Endothelial cell of umbilical vein (primary cell): ENCODE results near the gene PGF. TPM values are rescaled to one million over a fixed set of nuclear protein-coding genes. Genes with fewer than 3 reads are reported as not detected.

ENCODE experiments used
- BruUV-seq: library from RNA; stranded (reverse); fragments of 400-500 nt; replicated peaks from 2 replicates; lab custom pipeline; 2021; lab: Mats Ljungman, UMichigan
- CTCF ChIA-PET: fragments of 300-600, 350-600 bp; sonication (Branson Sonifier 250); formaldehyde crosslinking; loops from one replicate; lab custom pipeline; 2021; ENCODE audit warnings: antibody characterized with exemption, inconsistent platforms; lab: Charles Lee
- POLR2A ChIA-PET: fragments of 300-600, 350-600 bp; sonication (Branson Sonifier 250); formaldehyde crosslinking; loops from one replicate; lab custom pipeline; 2021; ENCODE audit warnings: antibody characterized with exemption, inconsistent platforms; lab: Charles Lee
- DNase-seq: peaks from one replicate; pipeline ENCODE4 v3.0.0-alpha.2; 2011; ENCODE audit warnings: low read depth, low spot score
- FAIRE-seq: peaks from 2 replicates; lab custom pipeline; 2011; peaks lifted over from hg19 to GRCh38; lab: Jason Lieb, UNC
- H2AFZ ChIP-seq: 2 replicates; pipeline ENCODE4 v1.6.0; 2012; ENCODE audit warnings: low read depth, low read length, control low read depth, inconsistent platforms
- H3K27ac ChIP-seq: 2 replicates; pipeline ENCODE4 v1.5.1; 2011; ENCODE audit warnings: low read depth, mild to moderate bottlenecking, control low read depth, low read length, moderate library complexity; ENCODE audit not compliant: insufficient read depth
- H3K27me3 ChIP-seq, 2 experiments: 2 replicates each; pipeline versions ENCODE4 v1.6.0 to v1.6.1; 2011; ENCODE audit warnings: low read length in 2 of 2, mixed read lengths in 1 of 2; ENCODE audit not compliant: control insufficient read depth in 2 of 2, insufficient read depth in 2 of 2
- H3K36me3 ChIP-seq, 2 experiments: 2 replicates in 1 of 2; 3 replicates in 1 of 2; pipeline ENCODE4 v1.5.1; 2011; ENCODE audit warnings: low read length in 2 of 2, mild to moderate bottlenecking in 1 of 2, moderate library complexity in 1 of 2; ENCODE audit not compliant: control insufficient read depth in 2 of 2, insufficient read depth in 2 of 2; ENCODE audit errors: extremely low read depth in 1 of 2
- H3K4me1 ChIP-seq: 3 replicates; pipeline ENCODE4 v1.5.1; 2011; ENCODE audit warnings: mild to moderate bottlenecking, low read length; ENCODE audit not compliant: control insufficient read depth, insufficient read depth; ENCODE audit errors: extremely low read depth
- H3K4me2 ChIP-seq: 2 replicates; pipeline ENCODE4 v1.6.1; 2011; ENCODE audit warnings: low read length, control low read depth, mixed read lengths; ENCODE audit not compliant: insufficient read depth
- H3K4me3 ChIP-seq, 3 experiments: fragments of 200-600 bp in 1 of 3; sonication (generic), shearing (Covaris generic) in 1 of 3; replicated peaks in 1 of 3; 2 replicates each; pipeline ENCODE4 v1.5.1; 2011 to 2016; ENCODE audit warnings: control low read depth in 3 of 3, low read length in 3 of 3, mild to moderate bottlenecking in 2 of 3, inconsistent platforms in 1 of 3, low read depth in 1 of 3, moderate library complexity in 1 of 3; ENCODE audit not compliant: insufficient read depth in 1 of 3
- H3K79me2 ChIP-seq: 2 replicates; pipeline ENCODE4 v1.6.0; 2012; ENCODE audit warnings: low read length, inconsistent platforms; ENCODE audit not compliant: control insufficient read depth, insufficient read depth
- H3K9ac ChIP-seq: replicated peaks from 2 replicates; pipeline ENCODE3; 2011; ENCODE audit warnings: low read length, control low read depth; ENCODE audit not compliant: insufficient read depth; ENCODE audit errors: extremely low read depth
- H3K9me1 ChIP-seq: replicated peaks from 3 replicates; pipeline ENCODE4 v1.6.0; 2011; ENCODE audit warnings: mild to moderate bottlenecking, low read length; ENCODE audit not compliant: control insufficient read depth, insufficient read depth; ENCODE audit errors: extremely low read depth
- H3K9me3 ChIP-seq: replicated peaks from 2 replicates; pipeline ENCODE4 v1.5.1; 2012; ENCODE audit warnings: low read length, inconsistent platforms; ENCODE audit not compliant: control insufficient read depth, insufficient read depth
- H4K20me1 ChIP-seq: replicated peaks from 2 replicates; pipeline ENCODE3; 2011; ENCODE audit warnings: mild to moderate bottlenecking, low read length; ENCODE audit not compliant: control insufficient read depth, insufficient read depth; ENCODE audit errors: extremely low read depth
- EZH2 ChIP-seq: IDR thresholded peaks from 2 replicates; pipeline ENCODE4 v1.6.1; 2012; ENCODE audit warnings: borderline replicate concordance, low read depth, mild to moderate bottlenecking, moderate library complexity, low read length, inconsistent platforms; ENCODE audit not compliant: severe bottlenecking
- FOS ChIP-seq: IDR thresholded peaks from 2 replicates; pipeline ENCODE4 v1.6.1; 2011; ENCODE audit warnings: mild to moderate bottlenecking, low read length, moderate library complexity, borderline replicate concordance; ENCODE audit not compliant: insufficient read depth
- GATA2 ChIP-seq: IDR thresholded peaks from 2 replicates; pipeline ENCODE4 v1.7.0; 2011; ENCODE audit warnings: low read depth, mild to moderate bottlenecking, moderate library complexity, mixed read lengths, low read length; ENCODE audit not compliant: insufficient read length, insufficient read depth
- JUN ChIP-seq: IDR thresholded peaks from 2 replicates; pipeline ENCODE4 v1.6.1; 2011; ENCODE audit warnings: borderline replicate concordance, low read depth; ENCODE audit not compliant: insufficient read length, insufficient read depth
- MYC ChIP-seq: IDR thresholded peaks from one replicate; pipeline ENCODE4 v1.6.1; 2011; ENCODE audit warnings: mild to moderate bottlenecking, low read depth, low read length
- POLR2A ChIP-seq: IDR thresholded peaks from 2 replicates; pipeline ENCODE4 v1.6.1; 2012; ENCODE audit warnings: low read depth, mild to moderate bottlenecking, control low read depth, low read length
- POLR2AphosphoS5 ChIP-seq: IDR thresholded peaks from 2 replicates; pipeline ENCODE4 v1.6.1; 2012; ENCODE audit warnings: low read depth, mild to moderate bottlenecking, control low read depth, low read length, moderate library complexity; ENCODE audit not compliant: insufficient read depth
- dilution Hi-C: fragments of 300-500 bp; cut with MboI; formaldehyde crosslinking; loops from one replicate; pipeline ENCODE4 v1.15.0; 2019; ENCODE audit warnings: low sequenced_read_pairs; ENCODE audit not compliant: extremely low pct_ligation_motif_present
- intact Hi-C: fragments of 100-400 bp; cut with micrococcal nuclease; formaldehyde crosslinking; loops from one replicate; pipeline ENCODE4 v1.10.0; 2022
- polyA plus RNA-seq, 4 experiments: library from polyadenylated mRNA; depleted of rRNA in 3 of 4; stranded (reverse) in 3 of 4; unstranded in 1 of 4; fragments of >200 nt; gene quantifications; 2 replicates each; pipeline versions ENCODE4 v1.2.1 to v1.2.3, GENCODE V29; 2011 to 2012; ENCODE audit warnings: missing spikeins in 1 of 4
- total RNA-seq: library from RNA; stranded (reverse); gene quantifications from 2 replicates; pipeline ENCODE4 v1.2.3, GENCODE V29; 2021
- TF ChIP-seq, protein P1 (sequence below), 2 donors: IDR thresholded peaks; 1 replicate in 1 of 2; 2 replicates in 1 of 2; pipeline ENCODE4 v1.5.1; 2011; ENCODE audit warnings: low read length in 2 of 2, mild to moderate bottlenecking in 2 of 2, moderate library complexity in 2 of 2, control low read depth in 1 of 2, inconsistent platforms in 1 of 2, low read depth in 1 of 2; ENCODE audit not compliant: insufficient read depth in 1 of 2; ENCODE audit errors: extremely low read depth in 1 of 2
- TF ChIP-seq, protein P2 (sequence below): IDR thresholded peaks from 2 replicates; pipeline ENCODE4 v1.6.1; 2011; ENCODE audit not compliant: insufficient read depth, insufficient read length

PGF gene
- total and polyA plus RNA-seq, 2 donors (not counting 3 experiments of a cell fraction or from before 2014, with no cell fraction given) = 89.0 to 206 TPM

DNA sequence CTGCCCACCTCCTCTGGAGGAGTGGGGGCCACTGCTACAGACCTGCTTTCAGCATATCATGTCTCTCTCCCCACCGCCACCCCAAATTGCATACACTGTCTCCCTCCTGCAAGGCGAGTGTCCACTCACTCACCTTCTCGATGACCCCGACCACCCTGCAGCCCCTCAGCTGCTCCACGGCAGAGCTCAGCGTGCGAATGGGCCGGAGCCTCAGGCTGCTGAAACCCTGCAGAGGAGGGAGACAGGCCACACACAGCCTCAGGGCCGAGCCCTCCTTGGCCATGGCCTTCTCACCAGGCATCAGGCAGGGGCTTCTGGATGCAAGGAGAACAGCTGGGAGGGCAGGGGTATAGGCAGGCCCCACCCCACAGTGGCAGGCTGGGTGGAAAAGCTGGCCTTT lies 37.0 kb downstream of the PGF start:
- Histone ChIP-seq H2AFZ (no peak overlapping the region), H3K9me3 (no peaks in the 10 kb centered on the region), H3K4me3 (no peak overlapping the region), H3K4me2 (no peak overlapping the region), H3K79me2 (no peaks in the 10 kb centered on the region), H3K9ac (no peak overlapping the region), H3K27ac (no peak overlapping the region), H3K27me3 (no peaks in the 10 kb centered on the region), H3K36me3 (no peaks in the 10 kb centered on the region), H3K4me1 (peaks cover 7% of the 10 kb centered on the region), H3K9me1 (no peaks in the 10 kb centered on the region), H4K20me1 (no peaks in the 10 kb centered on the region)
- POLR2A ChIA-PET = no interaction called here
- dilution Hi-C loops (no loop called here), intact Hi-C loops (no loop called here)
- no peak for FAIRE-seq
- no peak for DNase-seq
- CTCF ChIA-PET = interaction anchor here (1.5 to 4.5 kb wide), 3 partner anchors 13 to 171 kb away, joined by 10 to 53 read pairs (median 11); no protein-coding TSS in a partner anchor
- BruUV-seq = no TSS peak
- TF ChIP-seq MYC (no peak), FOS (no peak), JUN (no peak), EZH2 (no peak), GATA2 (no peak), POLR2AphosphoS5 (no peak), POLR2A (no peak)
- TF ChIP-seq, protein P1, sequence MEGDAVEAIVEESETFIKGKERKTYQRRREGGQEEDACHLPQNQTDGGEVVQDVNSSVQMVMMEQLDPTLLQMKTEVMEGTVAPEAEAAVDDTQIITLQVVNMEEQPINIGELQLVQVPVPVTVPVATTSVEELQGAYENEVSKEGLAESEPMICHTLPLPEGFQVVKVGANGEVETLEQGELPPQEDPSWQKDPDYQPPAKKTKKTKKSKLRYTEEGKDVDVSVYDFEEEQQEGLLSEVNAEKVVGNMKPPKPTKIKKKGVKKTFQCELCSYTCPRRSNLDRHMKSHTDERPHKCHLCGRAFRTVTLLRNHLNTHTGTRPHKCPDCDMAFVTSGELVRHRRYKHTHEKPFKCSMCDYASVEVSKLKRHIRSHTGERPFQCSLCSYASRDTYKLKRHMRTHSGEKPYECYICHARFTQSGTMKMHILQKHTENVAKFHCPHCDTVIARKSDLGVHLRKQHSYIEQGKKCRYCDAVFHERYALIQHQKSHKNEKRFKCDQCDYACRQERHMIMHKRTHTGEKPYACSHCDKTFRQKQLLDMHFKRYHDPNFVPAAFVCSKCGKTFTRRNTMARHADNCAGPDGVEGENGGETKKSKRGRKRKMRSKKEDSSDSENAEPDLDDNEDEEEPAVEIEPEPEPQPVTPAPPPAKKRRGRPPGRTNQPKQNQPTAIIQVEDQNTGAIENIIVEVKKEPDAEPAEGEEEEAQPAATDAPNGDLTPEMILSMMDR (IDR thresholded peaks at IDR 0.05; ENCODE audit: extremely low read depth in 1 of 2, insufficient read depth in 1 of 2, low read depth in 1 of 2, low read length in 2 of 2) = no peak
- TF ChIP-seq, protein P2, sequence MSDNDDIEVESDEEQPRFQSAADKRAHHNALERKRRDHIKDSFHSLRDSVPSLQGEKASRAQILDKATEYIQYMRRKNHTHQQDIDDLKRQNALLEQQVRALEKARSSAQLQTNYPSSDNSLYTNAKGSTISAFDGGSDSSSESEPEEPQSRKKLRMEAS = no peak
